HG03108 (cell line): ENCODE measurements around the gene GJA3.

Experiments
- ATAC-seq: cut with Tn5 transposase; IDR thresholded peaks from one replicate; pipeline ENCODE4 v1.9.1; 2021; ENCODE audit warnings: moderate library complexity; ENCODE audit not compliant: unreplicated experiment

The GJA3 gene

GRCh38 chr13:20160306-20161274 is at the start of gene GJA3:
Gene GJA3 (minus strand): TSS chr13:20161052. CDS start chr13:20143288, 17,764 bp downstream.
- ATAC-seq: peak; percentile 71

- ATAC-seq: no peak
Observed at GRCh38 chr13:20209948-20210347, 49.1 kb upstream of the GJA3 start.

- ATAC-seq: no peak
Observed at GRCh38 chr13:20206698-20207235, 45.9 kb upstream of the GJA3 start.

GRCh38 chr13:20206065-20206697 is 45.3 kb upstream of the GJA3 start:
- ATAC-seq: no peak

- no peak for ATAC-seq
Observed at GRCh38 chr13:20198781-20199180, 37.9 kb upstream of the GJA3 start.

- no peak for ATAC-seq
Observed at GRCh38 chr13:20197361-20197834, 36.5 kb upstream of the GJA3 start.

GRCh38 chr13:20195801-20196200 is 34.9 kb upstream of the GJA3 start:
- no peak for ATAC-seq

GRCh38 chr13:20193907-20194631 is 33.2 kb upstream of the GJA3 start:
- ATAC-seq: no peak

GRCh38 chr13:20193162-20193906 is 32.5 kb upstream of the GJA3 start:
- no peak for ATAC-seq

GRCh38 chr13:20192836-20193161 is 31.9 kb upstream of the GJA3 start, which contains the start of gene GJB2:
Gene GJB2 (minus strand): TSS chr13:20192938. CDS start chr13:20189581, 3,357 bp downstream.
- ATAC-seq: no peak

- no peak for ATAC-seq
Observed at GRCh38 chr13:20192158-20192835, 31.4 kb upstream of the GJA3 start.

- no peak for ATAC-seq
Observed at GRCh38 chr13:20191311-20192157, 30.7 kb upstream of the GJA3 start.

- ATAC-seq: no peak
Observed at GRCh38 chr13:20190481-20191310, 29.8 kb upstream of the GJA3 start.

GRCh38 chr13:20190076-20190475 is 29.2 kb upstream of the GJA3 start:
- no peak for ATAC-seq

GRCh38 chr13:20188667-20189553 is 28.1 kb upstream of the GJA3 start:
- no peak for ATAC-seq

- no peak for ATAC-seq
Observed at GRCh38 chr13:20186771-20187170, 25.9 kb upstream of the GJA3 start.
